Activated CD8-positive, alpha-beta T cell treated with anti-CD3 and anti-CD28 coated beads, Interleukin-2, amount 10 ng/mL, durations not matched to agents 7 days and 5 days (primary cell): Measurements from ENCODE around the gene ACP1. TPM values are rescaled to one million over a fixed set of nuclear protein-coding genes. Genes with fewer than 3 reads are reported as not detected.

ENCODE experiments used
- ATAC-seq: fragments of 150-1000 bp; cut with Tn5 transposase; one replicate; pipeline ENCODE4 v1.10.0; 2021; ENCODE audit warnings: moderate library complexity
- CTCF ChIA-PET: fragments of 350-600 bp; sonication (Branson Sonifier 250); formaldehyde crosslinking; loops from one replicate; lab custom pipeline; 2021; ENCODE audit warnings: antibody characterized with exemption; lab: Charles Lee
- POLR2A ChIA-PET: fragments of 350-600 bp; sonication (Branson Sonifier 250); formaldehyde crosslinking; loops from one replicate; lab custom pipeline; 2021; ENCODE audit warnings: antibody characterized with exemption; lab: Charles Lee
- DNase-seq: peaks from one replicate; pipeline ENCODE4 v3.0.0-alpha.2; 2020
- H3K27ac Mint-ChIP-seq: one replicate; pipeline ENCODE4 v1.8.0; 2021; ENCODE audit warnings: mild to moderate bottlenecking, mixed read lengths
- H3K27me3 Mint-ChIP-seq: one replicate; pipeline ENCODE4 v1.8.0; 2021; ENCODE audit warnings: low read depth, mixed read lengths
- H3K36me3 Mint-ChIP-seq: one replicate; pipeline ENCODE4 v1.8.0; 2021; ENCODE audit warnings: low read depth, mixed read lengths
- H3K4me1 Mint-ChIP-seq: one replicate; pipeline ENCODE4 v1.8.0; 2021; ENCODE audit warnings: low read depth, mixed read lengths
- H3K4me3 Mint-ChIP-seq: one replicate; pipeline ENCODE4 v1.8.0; 2021; ENCODE audit warnings: mild to moderate bottlenecking, mixed read lengths
- H3K9me3 Mint-ChIP-seq: one replicate; pipeline ENCODE4 v1.8.0; 2022; ENCODE audit warnings: mixed read lengths; ENCODE audit not compliant: insufficient read depth
- total RNA-seq, 2 experiments: library from RNA; stranded (reverse); gene quantifications; one replicate each; pipeline ENCODE4 v1.2.3, GENCODE V29; 2021

Gene ACP1
- total RNA-seq, 2 experiments from 2014 or later, result 93.7 to 97.7 TPM

DNA sequence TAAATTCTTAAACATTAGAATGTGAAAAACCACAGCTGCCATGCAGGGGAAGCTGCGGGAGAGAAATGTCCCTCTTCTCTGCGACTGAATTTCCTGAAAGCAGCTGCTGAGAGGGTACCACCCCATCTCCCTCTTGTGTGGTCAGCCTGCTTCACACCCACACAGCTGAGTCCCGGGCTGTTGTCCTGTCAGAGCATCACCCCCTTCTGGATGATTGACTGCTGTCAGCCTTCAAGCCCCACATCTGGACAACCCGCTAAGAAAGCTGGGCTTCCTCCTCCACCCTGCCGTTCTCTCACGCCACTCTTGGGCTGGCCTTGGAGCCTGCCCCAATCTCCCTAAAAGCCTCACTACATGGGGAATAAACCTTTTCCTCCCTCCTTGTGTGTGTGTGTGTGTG is 26.9 kb upstream of the ACP1 start:
- Mint-ChIP-seq H3K27me3 (no peaks in the 10 kb centered on the region), H3K9me3 (no peaks in the 10 kb centered on the region), H3K4me3 (no peak overlapping the region), H3K36me3 (peaks cover 6% of the 10 kb centered on the region), H3K4me1 (no peaks in the 10 kb centered on the region), H3K27ac (no peak overlapping the region)
- no peak for ATAC-seq
- DNase-seq, result no peak
- ChIA-PET POLR2A (no interaction called here), CTCF (no interaction called here)

GRCh38 chr2:238431-238830 is 26.3 kb upstream of the ACP1 start:
- Mint-ChIP-seq H3K36me3 (peaks cover 9% of the 10 kb centered on the region), H3K27ac (no peak overlapping the region), H3K27me3 (no peaks in the 10 kb centered on the region), H3K4me3 (no peak overlapping the region), H3K9me3 (no peaks in the 10 kb centered on the region), H3K4me1 (no peaks in the 10 kb centered on the region)
- ATAC-seq (no peak), DNase-seq (no peak)
- ChIA-PET POLR2A (no interaction called here), CTCF (no interaction called here)

GRCh38 chr2:238869-239268 is 25.9 kb upstream of the ACP1 start:
- peaks cover 9% of the 10 kb centered on the region for H3K36me3 Mint-ChIP-seq
- H3K27me3 Mint-ChIP-seq, result no peaks in the 10 kb centered on the region
- ATAC-seq (no peak), DNase-seq (no peak)
- no peaks in the 10 kb centered on the region for H3K4me1 Mint-ChIP-seq
- POLR2A ChIA-PET, result no interaction called here
- no peaks in the 10 kb centered on the region for H3K9me3 Mint-ChIP-seq
- H3K27ac Mint-ChIP-seq, result no peak overlapping the region
- H3K4me3 Mint-ChIP-seq, result no peak overlapping the region
- CTCF ChIA-PET, result no interaction called here

DNA sequence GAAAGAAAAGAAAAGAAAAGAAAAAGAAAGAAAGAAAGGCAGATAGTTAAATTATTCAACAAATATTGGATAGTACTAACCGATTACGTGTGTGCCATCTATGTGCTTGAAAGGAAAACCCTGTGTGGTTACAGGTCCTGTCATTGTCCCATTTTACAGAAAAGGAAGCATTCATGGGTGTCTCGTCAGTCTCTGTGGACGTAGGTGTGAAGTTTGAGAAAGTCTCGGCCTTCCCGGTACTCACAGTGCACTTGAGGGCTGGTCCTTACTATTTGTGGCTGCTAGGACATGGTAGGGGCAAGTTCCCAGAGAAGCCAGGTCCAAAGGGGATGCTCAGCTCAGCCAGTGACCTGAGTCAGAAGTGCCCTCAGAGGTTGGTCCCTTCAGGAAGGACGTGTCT is 20.2 kb upstream of the ACP1 start:
- H3K9me3 Mint-ChIP-seq, result no peaks in the 10 kb centered on the region
- no peak overlapping the region for H3K27ac Mint-ChIP-seq
- no peak overlapping the region for H3K4me3 Mint-ChIP-seq
- POLR2A ChIA-PET, result no interaction called here
- CTCF ChIA-PET, result no interaction called here
- H3K4me1 Mint-ChIP-seq, result peaks cover 3% of the 10 kb centered on the region
- ATAC-seq (no peak), DNase-seq (no peak)
- no peaks in the 10 kb centered on the region for H3K27me3 Mint-ChIP-seq
- H3K36me3 Mint-ChIP-seq, result peaks cover 9% of the 10 kb centered on the region

DNA sequence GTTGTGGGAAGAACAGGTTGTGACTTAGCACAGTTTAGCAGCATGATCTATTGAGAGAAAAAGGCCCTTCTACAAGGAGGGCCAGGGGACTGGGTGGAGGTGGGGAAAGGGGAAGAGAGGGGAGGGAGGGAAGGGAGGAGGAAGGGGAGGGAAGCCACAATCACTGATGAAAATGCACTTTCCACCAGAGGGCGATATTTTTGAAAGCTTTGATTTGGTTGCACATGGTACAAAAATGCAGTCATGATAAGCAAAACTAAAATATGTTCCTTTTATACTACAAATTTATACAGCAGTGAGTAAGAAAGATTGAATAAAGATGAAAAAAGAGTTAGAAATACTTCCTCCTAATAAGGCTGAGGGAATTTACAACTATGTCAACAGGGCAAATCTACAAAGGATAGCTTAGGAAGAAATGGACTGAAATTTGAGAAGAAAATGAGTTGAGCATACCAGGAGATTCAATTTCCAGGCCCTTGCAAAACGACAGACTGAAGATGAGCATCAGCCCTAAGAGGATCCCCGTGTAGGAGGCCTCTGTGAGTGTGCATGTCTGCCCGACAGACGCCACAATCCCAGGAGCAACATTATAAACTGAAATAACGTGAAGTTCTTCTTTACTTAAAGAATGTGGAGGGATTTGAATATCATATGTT is 18.1 kb upstream of the ACP1 start:
- ChIA-PET CTCF (interaction anchor here (0.7 to 3.3 kb wide), 16 partner anchors 9 to 417 kb away, joined by 3 to 25 read pairs (median 4); no protein-coding TSS in a partner anchor), POLR2A (no interaction called here)
- H3K4me1 Mint-ChIP-seq, result peaks cover 3% of the 10 kb centered on the region
- no peak overlapping the region for H3K4me3 Mint-ChIP-seq
- H3K9me3 Mint-ChIP-seq, result no peaks in the 10 kb centered on the region
- DNase-seq (peak; percentile 51), ATAC-seq (peak; percentile 42)
- no peak overlapping the region for H3K27ac Mint-ChIP-seq
- H3K36me3 Mint-ChIP-seq, result peaks cover 4% of the 10 kb centered on the region
- no peaks in the 10 kb centered on the region for H3K27me3 Mint-ChIP-seq

DNA sequence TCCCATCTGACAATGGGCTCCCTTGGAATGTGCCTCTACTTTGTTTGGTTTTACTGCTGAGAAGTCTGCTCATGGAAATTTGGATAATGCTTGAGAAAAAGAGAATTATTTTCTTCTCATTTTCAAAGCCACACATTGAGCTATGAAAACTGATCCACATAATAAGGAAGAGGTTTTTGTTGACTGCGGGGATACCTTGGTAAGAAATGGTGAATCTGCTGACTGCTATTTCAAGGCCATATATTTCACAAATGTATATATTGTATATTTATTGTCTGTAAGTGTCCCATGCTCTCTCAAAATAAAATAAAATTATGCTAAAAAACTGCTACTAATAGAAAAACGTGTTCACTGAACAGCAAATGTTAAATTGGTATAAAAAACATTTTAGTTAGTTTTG is 16.0 kb upstream of the ACP1 start:
- no peak overlapping the region for H3K4me3 Mint-ChIP-seq
- POLR2A ChIA-PET, result no interaction called here
- no peaks in the 10 kb centered on the region for H3K27me3 Mint-ChIP-seq
- H3K36me3 Mint-ChIP-seq, result no peaks in the 10 kb centered on the region
- H3K4me1 Mint-ChIP-seq, result peaks cover 3% of the 10 kb centered on the region
- no peaks in the 10 kb centered on the region for H3K9me3 Mint-ChIP-seq
- no peak for ATAC-seq
- no peak overlapping the region for H3K27ac Mint-ChIP-seq
- no peak for DNase-seq
- CTCF ChIA-PET, result interaction anchor here (1.1 kb wide), 1 partner anchor 36 kb away, joined by 5 read pairs; no protein-coding TSS in a partner anchor

GRCh38 chr2:249538-250042 is 15.2 kb upstream of the ACP1 start:
- peaks cover 3% of the 10 kb centered on the region for H3K4me1 Mint-ChIP-seq

DNA sequence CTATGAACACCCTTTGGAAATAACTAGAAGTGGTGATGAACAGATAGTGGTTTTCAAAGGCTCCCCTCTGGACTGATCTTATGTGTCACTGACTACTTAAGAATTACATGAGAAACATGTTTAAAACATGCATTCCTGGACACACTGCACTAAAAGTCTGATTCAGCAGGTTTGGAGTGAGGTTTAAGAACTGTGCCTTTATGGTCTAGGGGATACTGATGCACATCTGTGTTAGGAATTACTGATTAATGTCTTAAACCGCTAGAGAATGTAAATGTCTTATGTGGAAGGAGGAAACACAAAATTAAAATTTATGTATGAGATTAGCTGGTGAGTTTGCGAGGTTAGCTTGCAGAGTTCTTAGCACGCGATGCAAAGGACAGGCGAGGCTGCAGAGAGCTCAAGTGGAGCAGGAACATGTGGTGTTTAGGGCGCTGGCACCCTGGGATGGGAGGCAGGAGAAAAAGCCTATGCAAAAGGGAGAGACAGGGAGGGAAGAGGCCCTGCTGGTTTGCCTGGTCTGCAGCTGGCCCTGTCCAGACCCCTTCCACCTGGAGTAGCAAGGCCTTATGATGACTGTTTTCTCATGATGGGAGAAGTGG is 12.6 kb upstream of the ACP1 start:
- no peak overlapping the region for H3K27ac Mint-ChIP-seq
- H3K36me3 Mint-ChIP-seq, result no peaks in the 10 kb centered on the region
- ATAC-seq, result no peak
- DNase-seq, result no peak
- no peaks in the 10 kb centered on the region for H3K9me3 Mint-ChIP-seq
- no peaks in the 10 kb centered on the region for H3K27me3 Mint-ChIP-seq
- ChIA-PET POLR2A (no interaction called here), CTCF (no interaction called here)
- H3K4me3 Mint-ChIP-seq, result no peak overlapping the region
- no peaks in the 10 kb centered on the region for H3K4me1 Mint-ChIP-seq

More at GRCh38 chr2:249538-250042, 15.2 kb upstream of the ACP1 start:
- Mint-ChIP-seq H3K27ac (no peak overlapping the region), H3K27me3 (no peaks in the 10 kb centered on the region), H3K36me3 (no peaks in the 10 kb centered on the region), H3K4me3 (no peak overlapping the region), H3K9me3 (no peaks in the 10 kb centered on the region)
- ChIA-PET POLR2A (no interaction called here), CTCF (interaction anchor here (1.1 kb wide), 1 partner anchor 35 kb away, joined by 5 read pairs; no protein-coding TSS in a partner anchor)
- ATAC-seq (no peak), DNase-seq (no peak)

- H3K4me3 Mint-ChIP-seq, result no peak overlapping the region
- H3K27ac Mint-ChIP-seq, result no peak overlapping the region
- ChIA-PET POLR2A (no interaction called here), CTCF (no interaction called here)
- H3K4me1 Mint-ChIP-seq, result no peaks in the 10 kb centered on the region
- peaks cover 4% of the 10 kb centered on the region for H3K36me3 Mint-ChIP-seq
- ATAC-seq, result no peak
- peaks cover 11% of the 10 kb centered on the region for H3K9me3 Mint-ChIP-seq
- H3K27me3 Mint-ChIP-seq, result no peaks in the 10 kb centered on the region
- DNase-seq, result no peak
These were observed 11.5 kb upstream of the ACP1 start for GRCh38 chr2:253202-253638.

- CTCF ChIA-PET, result interaction anchor here (1.3 kb wide), 1 partner anchor 382 kb away, joined by 3 read pairs; no protein-coding TSS in a partner anchor
- DNase-seq (no peak), ATAC-seq (no peak)
- H3K27me3 Mint-ChIP-seq, result no peaks in the 10 kb centered on the region
- H3K36me3 Mint-ChIP-seq, result peaks cover 13% of the 10 kb centered on the region
- POLR2A ChIA-PET, result no interaction called here
- H3K9me3 Mint-ChIP-seq, result peaks cover 16% of the 10 kb centered on the region
- no peak overlapping the region for H3K27ac Mint-ChIP-seq
- no peaks in the 10 kb centered on the region for H3K4me1 Mint-ChIP-seq
- no peak overlapping the region for H3K4me3 Mint-ChIP-seq
These were observed 10.5 kb upstream of the ACP1 start for GRCh38 chr2:254241-254640.

DNA sequence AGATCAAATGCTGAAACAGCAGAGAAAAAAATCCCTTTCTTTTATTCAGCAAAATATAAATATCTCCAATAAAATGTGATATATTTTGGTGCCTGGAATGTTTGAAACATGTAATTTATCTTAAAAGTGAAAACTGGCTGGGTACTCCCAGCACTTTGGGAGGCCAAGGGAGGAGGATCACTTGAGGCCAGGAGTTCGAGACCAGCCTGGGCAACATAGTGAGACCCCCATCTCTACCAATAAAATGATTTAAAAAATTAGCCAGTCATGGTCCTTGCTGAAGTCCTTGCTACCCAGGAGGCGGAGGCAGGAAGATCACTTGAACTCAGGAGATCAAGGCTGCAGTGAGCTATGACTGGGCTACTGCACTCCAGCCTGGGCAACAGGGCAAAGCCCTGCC is 9.6 kb upstream of the ACP1 start:
- Mint-ChIP-seq H3K4me1 (no peaks in the 10 kb centered on the region), H3K27me3 (no peaks in the 10 kb centered on the region), H3K9me3 (peaks cover 16% of the 10 kb centered on the region), H3K36me3 (peaks cover 13% of the 10 kb centered on the region), H3K4me3 (no peak overlapping the region), H3K27ac (no peak overlapping the region)
- no peak for DNase-seq
- ATAC-seq, result no peak
- CTCF ChIA-PET, result interaction anchor here (1.3 to 4.4 kb wide), 2 partner anchors 9 to 381 kb away, joined by 3 to 25 read pairs; no protein-coding TSS in a partner anchor
- POLR2A ChIA-PET, result no interaction called here

DNA sequence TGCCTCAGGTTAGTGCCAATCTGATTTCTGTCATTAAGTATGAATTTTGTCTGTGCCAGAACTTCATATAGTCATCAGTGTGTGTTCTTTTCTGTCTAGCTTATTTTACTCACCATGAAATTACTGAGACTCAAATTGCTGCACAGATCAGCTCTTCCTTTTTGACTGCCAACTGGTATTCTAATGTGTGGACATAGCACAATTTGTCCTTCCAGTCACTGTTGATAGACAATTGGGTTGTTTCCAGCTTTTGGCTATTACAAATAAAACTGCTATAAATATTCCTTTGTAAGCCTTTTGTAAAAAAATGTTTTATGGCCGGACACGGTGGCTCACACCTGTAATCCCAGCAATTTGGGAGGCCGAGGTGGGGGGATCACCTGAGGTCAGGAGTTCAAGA is 8.7 kb upstream of the ACP1 start:
- Mint-ChIP-seq H3K4me1 (no peaks in the 10 kb centered on the region), H3K36me3 (peaks cover 13% of the 10 kb centered on the region), H3K4me3 (no peak overlapping the region), H3K9me3 (peaks cover 16% of the 10 kb centered on the region), H3K27ac (no peak overlapping the region), H3K27me3 (no peaks in the 10 kb centered on the region)
- no peak for DNase-seq
- CTCF ChIA-PET, result interaction anchor here (4.4 kb wide), 1 partner anchor 9 kb away, joined by 25 read pairs; no protein-coding TSS in a partner anchor
- ATAC-seq, result no peak
- POLR2A ChIA-PET, result no interaction called here
